Activated CD8-positive, alpha-beta memory T cell treated with anti-CD3 and anti-CD28 coated beads for 36 hours (primary cell): Measurements from ENCODE around the gene NFIA. TPM values are rescaled to one million over a fixed set of nuclear protein-coding genes. Genes with fewer than 3 reads are reported as not detected.

Source experiments
- CTCF ChIA-PET: fragments of 350-600 bp; sonication (Branson Sonifier 250); formaldehyde crosslinking; loops from one replicate; lab custom pipeline; 2021; ENCODE audit warnings: antibody characterized with exemption; lab: Charles Lee
- POLR2A ChIA-PET: fragments of 350-600 bp; sonication (Branson Sonifier 250); formaldehyde crosslinking; loops from one replicate; lab custom pipeline; 2021; ENCODE audit warnings: antibody characterized with exemption; lab: Charles Lee
- total RNA-seq, 2 experiments: library from RNA; stranded (reverse); gene quantifications; one replicate each; pipeline ENCODE4 v1.2.3, GENCODE V29; 2021

Gene NFIA
- total RNA-seq, 2 experiments from 2014 or later = 3.6 to 4.8 TPM

- CTCF ChIA-PET = no interaction called here
- POLR2A ChIA-PET = no interaction called here
Measured at GRCh38 chr1:61132176-61132638, 49.8 kb downstream of the NFIA start.

- POLR2A ChIA-PET = no interaction called here
- CTCF ChIA-PET = no interaction called here
Measured at GRCh38 chr1:61132645-61133334, 50.4 kb downstream of the NFIA start.

GRCh38 chr1:61133335-61134019 lies 51.1 kb downstream of the NFIA start:
- ChIA-PET POLR2A (no interaction called here), CTCF (no interaction called here)

GRCh38 chr1:61135291-61135690 lies 52.9 kb downstream of the NFIA start:
- POLR2A ChIA-PET = no interaction called here
- CTCF ChIA-PET = no interaction called here

GRCh38 chr1:61138305-61138704 lies 55.9 kb downstream of the NFIA start:
- POLR2A ChIA-PET = no interaction called here
- CTCF ChIA-PET = no interaction called here

- CTCF ChIA-PET = no interaction called here
- POLR2A ChIA-PET = no interaction called here
Measured at GRCh38 chr1:61138921-61139774, 56.8 kb downstream of the NFIA start.

GRCh38 chr1:61139775-61140549 lies 57.6 kb downstream of the NFIA start:
- ChIA-PET CTCF (no interaction called here), POLR2A (interaction anchor here (0.6 to 0.7 kb wide), 2 partner anchors 10 to 17 kb away, joined by 3 to 14 read pairs; no protein-coding TSS in a partner anchor)

- POLR2A ChIA-PET = interaction anchor here (0.6 to 0.7 kb wide), 3 partner anchors 9 to 94 kb away, joined by 3 to 7 read pairs (median 6); no protein-coding TSS in a partner anchor
- CTCF ChIA-PET = no interaction called here
Measured at GRCh38 chr1:61140778-61141177, 58.4 kb downstream of the NFIA start.

GRCh38 chr1:61141288-61142042 lies 59.1 kb downstream of the NFIA start:
- ChIA-PET CTCF (no interaction called here), POLR2A (interaction anchor here (0.7 kb wide), 2 partner anchors 77 to 95 kb away, joined by 6 to 7 read pairs; no protein-coding TSS in a partner anchor)

GRCh38 chr1:61142043-61142440 lies 59.7 kb downstream of the NFIA start:
- ChIA-PET POLR2A (no interaction called here), CTCF (no interaction called here)

- POLR2A ChIA-PET = no interaction called here
- CTCF ChIA-PET = no interaction called here
Measured at GRCh38 chr1:61142726-61143500, 60.6 kb downstream of the NFIA start.

GRCh38 chr1:61143821-61144424 lies 61.6 kb downstream of the NFIA start:
- CTCF ChIA-PET = no interaction called here
- POLR2A ChIA-PET = no interaction called here

GRCh38 chr1:61149010-61149860 lies 66.9 kb downstream of the NFIA start:
- ChIA-PET POLR2A (interaction anchor here (0.5 kb wide), 1 partner anchor 9 kb away, joined by 3 read pairs; no protein-coding TSS in a partner anchor), CTCF (no interaction called here)

- ChIA-PET CTCF (no interaction called here), POLR2A (no interaction called here)
Measured at GRCh38 chr1:61151565-61151964, 69.2 kb downstream of the NFIA start.

- CTCF ChIA-PET = no interaction called here
- POLR2A ChIA-PET = no interaction called here
Measured at GRCh38 chr1:61152066-61152465, 69.7 kb downstream of the NFIA start.

- CTCF ChIA-PET = no interaction called here
- POLR2A ChIA-PET = no interaction called here
Measured at GRCh38 chr1:61152469-61153105, 70.2 kb downstream of the NFIA start.
